ENCODE data around the gene MECR. TPM values are rescaled to one million over a fixed set of nuclear protein-coding genes. Genes with fewer than 3 reads are reported as not detected.
"Not testable (repeated sequence)": the region's sequence is repeated elsewhere in the genome, so short reads cannot be mapped to it uniquely, and the experiment has no call there.

Gene MECR
- total and polyA plus RNA-seq, 7 experiments from 2014 or later, result 8.6 to 24.4 (median 17.6) TPM

DNA sequence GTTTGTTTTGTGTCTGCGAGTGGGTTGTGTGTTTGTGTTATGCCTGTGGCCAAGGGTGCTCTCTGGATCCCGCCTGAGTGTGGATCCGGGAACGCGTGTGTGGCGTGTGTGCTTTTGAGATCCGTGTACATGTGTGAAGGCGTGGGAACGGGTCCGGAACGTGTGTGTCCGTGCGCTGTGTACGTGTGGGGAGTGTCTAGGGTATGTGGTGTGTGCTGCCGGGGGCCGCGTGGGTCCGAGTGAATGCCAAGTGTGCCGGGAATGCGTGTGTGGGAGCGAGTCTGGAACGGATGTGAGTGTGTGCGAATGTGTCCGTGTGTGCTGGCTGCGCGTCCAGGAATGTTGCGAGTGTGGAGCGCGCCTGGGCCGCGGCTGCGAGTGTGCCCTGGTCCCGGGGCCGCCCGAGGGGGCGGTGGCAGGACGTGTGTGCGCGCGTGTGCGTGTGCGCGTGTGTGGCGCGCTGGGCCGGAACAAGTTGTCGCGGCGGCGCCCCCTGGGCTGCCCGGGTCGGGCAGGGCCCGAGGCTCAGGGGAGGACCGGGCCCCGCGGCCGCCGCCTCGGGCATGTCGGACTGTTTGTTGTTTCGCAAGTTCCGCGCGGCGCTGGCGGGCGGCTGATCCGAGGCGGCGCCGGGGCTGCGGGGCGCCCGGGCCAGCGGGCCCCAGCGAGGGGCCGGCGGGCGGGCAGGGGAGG is 6.5 kb upstream of the MECR start:
- Histone ChIP-seq H3K4me1 (ENCODE audit: control insufficient read depth in 2 of 2, insufficient read depth in 2 of 2, low read length in 2 of 2) (peaks cover 4 to 17% of the 10 kb centered on the region in 2 donors), H3K4me3 (ENCODE audit: low read length) (peak overlapping the region; percentile 14), H3K27me3 (ENCODE audit: control insufficient read depth in 2 of 2, insufficient read depth in 2 of 2, low read length in 2 of 2) (peaks cover 12 to 14% of the 10 kb centered on the region in 2 donors), H3K27ac (ENCODE audit: low read depth, low read length) (no peak overlapping the region), H3K36me3 (ENCODE audit: control insufficient read depth in 2 of 3, insufficient read depth in 3 of 3, low read length in 3 of 3) (no peaks in the 10 kb centered on the region), H3K9me3 (ENCODE audit: control insufficient read depth in 2 of 3, low read length in 3 of 3) (no peaks in the 10 kb centered on the region)
- ATAC-seq (no peak), DNase-seq (peak in 5 of 9 donors; percentile 11 to 18 (median 14))
- ChIA-PET POLR2A (no interaction called here), CTCF (interaction anchor here (0.6 to 0.9 kb wide), 2 partner anchors 827 to 1143 kb away, joined by 3 to 8 read pairs; no protein-coding TSS in a partner anchor)
- H3K36me3 Mint-ChIP-seq, result peaks cover 0 to 7% (median 2%) of the 10 kb centered on the region in 5 donors
- peaks cover 15 to 26% (median 22%) of the 10 kb centered on the region in 7 donors for H3K4me1 Mint-ChIP-seq
- peaks cover 42 to 69% (median 57%) of the 10 kb centered on the region in 5 donors for H3K27me3 Mint-ChIP-seq
- intact Hi-C loops (cut with micrococcal nuclease), result loop anchor here (2.0 to 10.0 kb wide), 6 partner anchors 218 to 1928 kb away; no protein-coding TSS in a partner anchor
- peaks cover 0 to 2% (median 0%) of the 10 kb centered on the region in 11 donors for H3K9me3 Mint-ChIP-seq
- H3K4me3 Mint-ChIP-seq, result peak overlapping the region; percentile 79 to 97 (median 86)
- peak overlapping the region in 6 of 9 donors; percentile 0 to 80 (median 25) for H3K27ac Mint-ChIP-seq

DNA sequence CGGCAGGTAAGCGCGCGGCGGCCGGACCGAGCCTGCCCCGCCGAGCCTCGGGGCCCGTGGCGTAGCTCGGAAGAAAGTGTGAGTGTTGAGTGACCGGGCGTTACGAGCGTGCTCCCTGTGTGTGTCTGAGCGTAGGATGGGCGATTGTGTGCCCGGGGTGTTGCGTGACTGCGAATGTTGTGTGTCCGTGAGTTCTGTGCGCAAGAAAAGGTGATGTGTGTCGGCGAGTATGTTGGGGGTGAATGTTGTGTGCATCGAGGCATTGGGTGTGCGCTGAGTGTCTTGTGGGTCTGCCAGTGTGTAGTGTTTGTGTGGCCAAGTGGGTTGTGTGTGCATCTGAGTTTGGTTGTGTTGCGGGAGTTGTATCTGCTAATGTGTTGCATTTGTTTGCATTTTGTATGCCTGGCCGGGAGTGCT is 6.0 kb upstream of the MECR start:
- ChIA-PET POLR2A (no interaction called here), CTCF (interaction anchor here (0.6 to 0.9 kb wide), 3 partner anchors 828 to 1145 kb away, joined by 3 to 8 read pairs (median 3); no protein-coding TSS in a partner anchor)
- Mint-ChIP-seq H3K27me3 (peaks cover 40 to 68% (median 56%) of the 10 kb centered on the region in 5 donors), H3K9me3 (peaks cover 0 to 2% (median 0%) of the 10 kb centered on the region in 11 donors), H3K4me1 (peaks cover 15 to 26% (median 22%) of the 10 kb centered on the region in 7 donors), H3K4me3 (peak overlapping the region; percentile 79 to 97 (median 86)), H3K27ac (peak overlapping the region in 6 of 9 donors; percentile 0 to 80 (median 25)), H3K36me3 (peaks cover 0 to 7% (median 2%) of the 10 kb centered on the region in 5 donors)
- ATAC-seq (no peak), DNase-seq (peak in 2 of 9 donors; percentile 9 to 18)
- peaks cover 12 to 14% of the 10 kb centered on the region in 2 donors for H3K27me3 ChIP-seq (ENCODE audit: control insufficient read depth in 2 of 2, insufficient read depth in 2 of 2, low read length in 2 of 2)
- intact Hi-C loops (cut with micrococcal nuclease), result loop anchor here (1.0 to 10.0 kb wide), 9 partner anchors 218 to 1928 kb away; no protein-coding TSS in a partner anchor
- H3K27ac ChIP-seq (ENCODE audit: low read depth, low read length), result no peak overlapping the region
- no peaks in the 10 kb centered on the region for H3K9me3 ChIP-seq (ENCODE audit: control insufficient read depth in 2 of 3, low read length in 3 of 3)
- H3K4me3 ChIP-seq (ENCODE audit: low read length), result peak overlapping the region; percentile 14
- H3K4me1 ChIP-seq (ENCODE audit: control insufficient read depth in 2 of 2, insufficient read depth in 2 of 2, low read length in 2 of 2), result peaks cover 4 to 17% of the 10 kb centered on the region in 2 donors
- H3K36me3 ChIP-seq (ENCODE audit: control insufficient read depth in 2 of 3, insufficient read depth in 3 of 3, low read length in 3 of 3), result no peaks in the 10 kb centered on the region

DNA sequence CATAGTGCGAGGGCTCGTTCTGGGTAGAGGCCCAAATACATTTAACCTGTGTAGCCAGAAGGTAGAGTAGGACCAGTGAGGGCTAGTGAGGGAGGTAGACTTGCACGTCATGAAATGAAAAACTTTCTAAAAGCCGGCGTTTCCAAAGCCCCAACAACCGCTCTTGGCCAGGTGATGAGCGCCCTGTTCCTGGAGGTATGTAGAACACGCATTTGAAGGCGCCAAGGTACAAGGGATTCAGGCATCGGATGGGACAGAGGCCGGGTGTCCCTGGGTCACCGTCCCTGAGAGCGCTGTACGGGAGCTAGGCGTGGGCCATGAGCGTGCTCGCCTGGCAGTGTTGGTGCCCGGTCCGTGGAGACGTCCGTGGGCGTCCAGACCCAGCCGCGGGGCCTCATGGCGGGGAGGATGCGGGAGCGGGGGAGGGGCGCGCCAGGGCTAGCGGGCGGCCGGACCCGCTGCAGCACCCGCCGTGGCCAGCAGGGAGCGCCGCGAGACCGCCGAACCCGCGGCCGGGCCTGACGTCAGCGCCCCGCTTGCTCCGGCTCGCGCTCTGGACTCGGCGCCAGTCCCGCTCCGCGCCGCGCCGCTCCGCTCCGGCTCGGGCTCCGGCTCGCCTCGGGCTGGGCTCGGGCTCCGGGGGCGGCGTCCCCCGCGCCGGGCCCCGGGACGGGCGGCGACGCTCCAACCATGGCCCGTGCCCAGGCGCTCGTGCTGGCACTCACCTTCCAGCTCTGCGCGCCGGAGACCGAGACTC is 5.4 kb upstream of the MECR start, which contains the start of gene PTPRU:
Gene PTPRU, plus strand, starts transcription at position 568 of the 757 bp plus-strand sequence. Its CDS starts 123 bp downstream, at position 691.
- ATAC-seq, result peak; percentile 96

DNA sequence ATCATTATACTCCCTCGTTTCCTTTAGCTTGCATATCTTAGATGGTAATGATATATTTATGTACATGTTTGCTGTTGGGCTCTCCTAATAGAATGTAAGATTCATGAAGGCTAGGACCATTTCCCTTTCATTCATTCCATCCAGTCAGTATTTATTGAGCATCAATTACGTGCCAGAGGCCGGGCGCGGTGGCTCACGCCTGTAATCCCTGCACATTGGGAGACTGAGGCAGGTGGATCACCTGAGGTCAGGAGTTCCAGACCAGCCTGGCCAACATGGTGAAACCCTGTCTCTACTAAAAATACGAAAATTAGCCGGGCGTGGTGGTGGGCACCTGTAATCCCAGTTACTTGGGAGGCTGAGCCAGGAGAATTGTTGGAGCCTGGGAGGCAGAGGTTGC is 4.1 kb upstream of the MECR start:
- not testable (repeated sequence) for H3K27ac Mint-ChIP-seq; H3K36me3 Mint-ChIP-seq; DNase-seq; ATAC-seq; H3K36me3 ChIP-seq (ENCODE audit: control insufficient read depth in 2 of 3, insufficient read depth in 3 of 3, low read length in 3 of 3); H3K27ac ChIP-seq (ENCODE audit: low read depth, low read length); H3K9me3 ChIP-seq (ENCODE audit: control insufficient read depth in 2 of 3, low read length in 3 of 3); H3K9me3 Mint-ChIP-seq; H3K4me3 ChIP-seq (ENCODE audit: low read length)
- Mint-ChIP-seq H3K4me1 (peaks cover 23 to 41% (median 39%) of the 10 kb centered on the region in 7 donors), H3K27me3 (peaks cover 24 to 57% (median 41%) of the 10 kb centered on the region in 5 donors), H3K4me3 (peak overlapping the region in 2 of 10 donors; percentile 17 to 30)
- intact Hi-C loops (cut with micrococcal nuclease), result loop anchor here (5.0 to 10.0 kb wide), 6 partner anchors 53 to 1930 kb away; partner anchors contain the start of gene SRSF4 (in 1 of the 2)
- Histone ChIP-seq H3K4me1 (ENCODE audit: control insufficient read depth in 2 of 2, insufficient read depth in 2 of 2, low read length in 2 of 2) (peaks cover 13 to 20% of the 10 kb centered on the region in 2 donors), H3K27me3 (ENCODE audit: control insufficient read depth in 2 of 2, insufficient read depth in 2 of 2, low read length in 2 of 2) (peaks cover 12 to 14% of the 10 kb centered on the region in 2 donors)
- POLR2A ChIA-PET, result interaction anchor here (1.8 kb wide), 1 partner anchor 1145 kb away, joined by 4 read pairs; no protein-coding TSS in a partner anchor
- CTCF ChIA-PET, result interaction anchor here (1.4 kb wide), 1 partner anchor 1145 kb away, joined by 9 read pairs; no protein-coding TSS in a partner anchor

More for the DNA sequence above, 5.4 kb upstream of the MECR start, which contains the start of gene PTPRU:
- intact Hi-C loops (cut with micrococcal nuclease), result loop anchor here (1.0 to 10.0 kb wide), 9 partner anchors 219 to 1929 kb away; no protein-coding TSS in a partner anchor
- H3K4me1 ChIP-seq (ENCODE audit: control insufficient read depth in 2 of 2, insufficient read depth in 2 of 2, low read length in 2 of 2), result peaks cover 7 to 17% of the 10 kb centered on the region in 2 donors
- Mint-ChIP-seq H3K36me3 (peaks cover 0 to 7% (median 2%) of the 10 kb centered on the region in 5 donors), H3K9me3 (peaks cover 0 to 2% (median 0%) of the 10 kb centered on the region in 11 donors), H3K4me3 (peak within 1 kb of the TSS; percentile 79 to 97 (median 86)), H3K4me1 (peaks cover 19 to 29% (median 28%) of the 10 kb centered on the region in 7 donors), H3K27me3 (peaks cover 34 to 66% (median 50%) of the 10 kb centered on the region in 5 donors), H3K27ac (peak within 1 kb of the TSS in 6 of 9 donors; percentile 0 to 80 (median 25))
- ChIA-PET POLR2A (no interaction called here), CTCF (interaction anchor here (0.6 to 0.9 kb wide), 3 partner anchors 828 to 1145 kb away, joined by 3 to 8 read pairs (median 3); no protein-coding TSS in a partner anchor)
- no peaks in the 10 kb centered on the region for H3K9me3 ChIP-seq (ENCODE audit: control insufficient read depth in 2 of 3, low read length in 3 of 3)
- H3K27me3 ChIP-seq (ENCODE audit: control insufficient read depth in 2 of 2, insufficient read depth in 2 of 2, low read length in 2 of 2), result peaks cover 12 to 14% of the 10 kb centered on the region in 2 donors
- no peak within 1 kb of the TSS for H3K27ac ChIP-seq (ENCODE audit: low read depth, low read length)
- no peaks in the 10 kb centered on the region for H3K36me3 ChIP-seq (ENCODE audit: control insufficient read depth in 2 of 3, insufficient read depth in 3 of 3, low read length in 3 of 3)
- H3K4me3 ChIP-seq (ENCODE audit: low read length), result peak within 1 kb of the TSS; percentile 14
- peak; percentile 50 to 96 (median 78) for DNase-seq

DNA sequence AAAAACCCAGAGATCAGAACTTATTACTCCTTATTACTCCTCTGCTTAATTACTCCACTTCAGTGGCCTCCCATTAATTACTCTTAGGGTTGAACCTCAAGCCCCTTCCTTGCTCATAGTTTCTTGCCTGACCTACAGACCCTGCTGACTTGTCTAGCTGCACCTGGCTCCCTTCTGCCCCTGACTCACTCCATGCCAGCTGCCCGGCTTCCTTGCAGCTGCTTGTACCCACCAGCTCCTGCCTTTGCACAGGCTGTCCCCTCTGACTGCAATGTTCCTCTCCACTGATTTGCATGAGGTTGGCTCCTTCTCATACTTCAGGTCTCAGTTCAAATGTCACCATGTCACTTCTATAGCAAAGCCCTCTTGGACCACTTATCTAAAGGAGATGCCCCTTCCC is 3.7 kb upstream of the MECR start:
- Mint-ChIP-seq H3K27ac (no peak overlapping the region), H3K36me3 (peaks cover 0 to 7% (median 2%) of the 10 kb centered on the region in 5 donors), H3K9me3 (peaks cover 0 to 2% (median 0%) of the 10 kb centered on the region in 11 donors), H3K4me1 (peaks cover 27 to 45% (median 43%) of the 10 kb centered on the region in 7 donors), H3K4me3 (no peak overlapping the region), H3K27me3 (peaks cover 20 to 53% (median 36%) of the 10 kb centered on the region in 5 donors)
- CTCF ChIA-PET, result interaction anchor here (1.4 kb wide), 1 partner anchor 1146 kb away, joined by 9 read pairs; no protein-coding TSS in a partner anchor
- Histone ChIP-seq H3K9me3 (ENCODE audit: control insufficient read depth in 2 of 3, low read length in 3 of 3) (no peaks in the 10 kb centered on the region), H3K36me3 (ENCODE audit: control insufficient read depth in 2 of 3, insufficient read depth in 3 of 3, low read length in 3 of 3) (no peaks in the 10 kb centered on the region), H3K4me3 (ENCODE audit: low read length) (no peak overlapping the region), H3K27ac (ENCODE audit: low read depth, low read length) (no peak overlapping the region), H3K4me1 (ENCODE audit: control insufficient read depth in 2 of 2, insufficient read depth in 2 of 2, low read length in 2 of 2) (peaks cover 17 to 23% of the 10 kb centered on the region in 2 donors), H3K27me3 (ENCODE audit: control insufficient read depth in 2 of 2, insufficient read depth in 2 of 2, low read length in 2 of 2) (peaks cover 8 to 14% of the 10 kb centered on the region in 2 donors)
- intact Hi-C loops (cut with micrococcal nuclease), result loop anchor here (5.0 to 10.0 kb wide), 5 partner anchors 52 to 1930 kb away; partner anchors contain the start of gene SRSF4 (in 1 of the 2)
- ATAC-seq (no peak), DNase-seq (no peak)
- POLR2A ChIA-PET, result interaction anchor here (1.8 kb wide), 1 partner anchor 1146 kb away, joined by 4 read pairs; no protein-coding TSS in a partner anchor

Measured in naive thymus-derived CD4-positive, alpha-beta T cell (primary cell).